D341Med (cell line): ENCODE results near the gene MMP19.

ENCODE experiments used
- DNase-seq: peaks from one replicate; pipeline ENCODE4 v3.0.0; 2012; ENCODE audit warnings: low spot score

Gene MMP19

GRCh38 chr12:55814257-55814656 lies 28.5 kb downstream of the MMP19 start:
- no peak for DNase-seq

- no peak for DNase-seq
These were observed 30.6 kb downstream of the MMP19 start for GRCh38 chr12:55812088-55812487.

GRCh38 chr12:55809274-55809673 lies 33.5 kb downstream of the MMP19 start:
- DNase-seq = no peak

- no peak for DNase-seq
These were observed 35.8 kb downstream of the MMP19 start for GRCh38 chr12:55806982-55807381.

- DNase-seq = no peak
These were observed 45.2 kb downstream of the MMP19 start for GRCh38 chr12:55797550-55797949.

GRCh38 chr12:55797068-55797467 lies 45.7 kb downstream of the MMP19 start:
- peak; percentile 62 for DNase-seq

- no peak for DNase-seq
These were observed 46.8 kb downstream of the MMP19 start for GRCh38 chr12:55795950-55796349.

- no peak for DNase-seq
These were observed 52.8 kb downstream of the MMP19 start for GRCh38 chr12:55789893-55790292.

GRCh38 chr12:55789171-55789570 lies 53.6 kb downstream of the MMP19 start:
- DNase-seq = no peak

GRCh38 chr12:55788546-55788945 lies 54.2 kb downstream of the MMP19 start:
- no peak for DNase-seq
